Measurements from ENCODE around the gene DNAL4. TPM values are rescaled to one million over a fixed set of nuclear protein-coding genes. Genes with fewer than 3 reads are reported as not detected.

The DNAL4 gene
- polyA plus RNA-seq, 1 donor (not counting 4 experiments of a cell fraction or from before 2014, with no cell fraction given) = 11.4 TPM

DNA sequence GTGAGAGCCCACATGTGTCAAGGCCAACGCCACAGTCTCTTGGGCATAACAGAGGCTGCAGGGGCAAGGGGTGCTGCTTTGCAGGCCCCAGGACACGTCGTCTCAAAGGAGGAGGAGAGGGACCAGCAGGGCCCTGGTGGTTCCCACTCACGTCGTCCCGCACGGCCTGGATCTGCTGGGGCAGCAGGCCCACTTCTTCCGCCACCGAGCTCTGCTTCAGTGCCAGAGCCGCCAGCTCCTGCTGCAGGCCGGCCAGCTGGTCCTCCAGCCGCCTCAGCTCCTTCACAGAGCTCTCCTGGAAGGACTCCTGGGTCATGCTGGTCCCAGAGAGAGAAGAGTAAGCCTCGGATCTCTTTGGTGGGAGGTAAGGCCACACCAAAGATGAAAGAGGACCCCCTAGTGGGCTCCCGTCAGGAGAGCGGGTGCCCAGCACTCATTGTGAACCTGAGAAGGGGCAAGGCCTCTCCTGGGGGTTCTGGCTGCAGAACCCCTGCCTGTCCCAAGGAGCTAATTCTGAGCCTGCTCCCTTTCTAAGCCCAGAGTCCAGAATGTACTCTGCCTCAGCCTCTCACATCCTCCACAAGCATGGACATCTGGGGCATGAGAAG, 53.7 kb downstream of the DNAL4 start:
- no peaks in the 10 kb centered on the region for H3K27me3 ChIP-seq (ENCODE audit: control insufficient read depth, extremely low read depth, insufficient read depth, low read length)
- peaks cover 49 to 81% of the 10 kb centered on the region in 2 experiments for H3K36me3 ChIP-seq (ENCODE audit: control insufficient read depth in 2 of 2, extremely low read depth in 1 of 2, insufficient read depth in 2 of 2, low read length in 2 of 2)
- H3K4me2 ChIP-seq (ENCODE audit: control insufficient read depth, extremely low read depth, insufficient read depth, low read depth, low read length) = no peak overlapping the region
- no peaks in the 10 kb centered on the region for H4K20me1 ChIP-seq (ENCODE audit: control insufficient read depth, extremely low read depth, insufficient read depth, low read length)
- no peaks in the 10 kb centered on the region for H3K9me1 ChIP-seq (ENCODE audit: control insufficient read depth, extremely low read depth, insufficient read depth, low read length)
- no peak overlapping the region for H3K4me3 ChIP-seq (ENCODE audit: control insufficient read depth in 2 of 3, extremely low read depth in 1 of 3, insufficient read depth in 2 of 3, low read depth in 1 of 3, low read length in 3 of 3)
- DNase-seq (ENCODE audit: low read depth, low spot score) (no peak), FAIRE-seq (no peak)
- dilution Hi-C loops (cut with MboI; ENCODE audit: extremely low pct_ligation_motif_present, low sequenced_read_pairs) = no loop called here
- no peaks in the 10 kb centered on the region for H3K9me3 ChIP-seq (ENCODE audit: control insufficient read depth, low read depth, low read length)
- no peaks in the 10 kb centered on the region for H3K79me2 ChIP-seq (ENCODE audit: control insufficient read depth, insufficient read depth, low read length)
- no peak overlapping the region for H3K9ac ChIP-seq (ENCODE audit: control insufficient read depth, extremely low read depth, insufficient read depth, low read length)
- TF ChIP-seq, protein P1, sequence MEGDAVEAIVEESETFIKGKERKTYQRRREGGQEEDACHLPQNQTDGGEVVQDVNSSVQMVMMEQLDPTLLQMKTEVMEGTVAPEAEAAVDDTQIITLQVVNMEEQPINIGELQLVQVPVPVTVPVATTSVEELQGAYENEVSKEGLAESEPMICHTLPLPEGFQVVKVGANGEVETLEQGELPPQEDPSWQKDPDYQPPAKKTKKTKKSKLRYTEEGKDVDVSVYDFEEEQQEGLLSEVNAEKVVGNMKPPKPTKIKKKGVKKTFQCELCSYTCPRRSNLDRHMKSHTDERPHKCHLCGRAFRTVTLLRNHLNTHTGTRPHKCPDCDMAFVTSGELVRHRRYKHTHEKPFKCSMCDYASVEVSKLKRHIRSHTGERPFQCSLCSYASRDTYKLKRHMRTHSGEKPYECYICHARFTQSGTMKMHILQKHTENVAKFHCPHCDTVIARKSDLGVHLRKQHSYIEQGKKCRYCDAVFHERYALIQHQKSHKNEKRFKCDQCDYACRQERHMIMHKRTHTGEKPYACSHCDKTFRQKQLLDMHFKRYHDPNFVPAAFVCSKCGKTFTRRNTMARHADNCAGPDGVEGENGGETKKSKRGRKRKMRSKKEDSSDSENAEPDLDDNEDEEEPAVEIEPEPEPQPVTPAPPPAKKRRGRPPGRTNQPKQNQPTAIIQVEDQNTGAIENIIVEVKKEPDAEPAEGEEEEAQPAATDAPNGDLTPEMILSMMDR (optimal IDR thresholded peaks at IDR 0.05 in 1 of 3, IDR thresholded peaks at IDR 0.05 in 1 of 3, conservative IDR thresholded peaks at IDR 0.05 in 1 of 3; ENCODE audit: extremely low read depth in 1 of 3, insufficient read depth in 2 of 3, low read length in 3 of 3) = no peak
- peaks cover 18% of the 10 kb centered on the region for H3K4me1 ChIP-seq (ENCODE audit: control insufficient read depth, extremely low read depth, insufficient read depth, low read length)
- H2AFZ ChIP-seq (ENCODE audit: control insufficient read depth, low read length) = no peak overlapping the region
- H3K27ac ChIP-seq (ENCODE audit: control insufficient read depth, insufficient read depth, low read length) = no peak overlapping the region

DNA sequence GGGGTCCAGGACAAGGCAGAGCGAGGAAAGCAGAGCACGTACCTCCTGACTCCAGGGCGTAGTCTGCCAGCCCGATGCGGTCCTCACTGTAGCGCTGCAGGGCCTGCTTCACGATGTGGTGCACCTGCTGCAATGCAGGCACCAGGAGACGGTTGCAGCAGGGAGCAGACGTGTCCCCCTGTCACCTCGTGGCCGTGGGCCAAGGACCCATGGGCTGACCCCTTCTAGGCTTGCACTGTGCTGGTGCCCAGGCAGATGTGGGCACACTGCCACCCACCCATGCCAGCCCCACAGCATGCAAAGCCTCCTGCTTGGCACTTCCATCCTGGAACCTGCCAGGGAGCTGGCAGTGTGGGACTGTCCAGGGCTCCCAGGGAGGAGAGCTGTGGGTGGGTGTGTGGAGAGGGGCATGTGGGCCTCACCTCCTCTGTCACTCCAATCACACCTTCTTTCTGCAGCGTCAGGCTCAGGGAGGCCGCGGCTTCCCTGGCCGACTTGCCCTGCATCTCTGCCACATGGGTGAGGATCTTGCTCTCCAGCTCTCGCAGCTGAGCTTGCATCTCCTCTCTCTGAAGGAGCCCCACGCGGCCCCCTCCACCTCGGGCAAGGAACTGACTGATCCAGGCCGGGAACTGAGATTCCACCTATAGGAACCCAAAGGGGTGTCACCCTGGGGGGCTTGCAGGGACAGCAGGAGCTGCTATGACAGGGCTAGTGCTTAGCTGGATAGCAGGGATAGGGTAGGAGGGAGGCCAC, 54.5 kb downstream of the DNAL4 start:
- Histone ChIP-seq H3K9me1 (ENCODE audit: control insufficient read depth, extremely low read depth, insufficient read depth, low read length) (no peaks in the 10 kb centered on the region), H3K27me3 (ENCODE audit: control insufficient read depth, extremely low read depth, insufficient read depth, low read length) (no peaks in the 10 kb centered on the region), H2AFZ (ENCODE audit: control insufficient read depth, low read length) (no peak overlapping the region), H3K9ac (ENCODE audit: control insufficient read depth, extremely low read depth, insufficient read depth, low read length) (no peak overlapping the region), H3K4me2 (ENCODE audit: control insufficient read depth, extremely low read depth, insufficient read depth, low read depth, low read length) (no peak overlapping the region), H3K4me3 (ENCODE audit: control insufficient read depth in 2 of 3, extremely low read depth in 1 of 3, insufficient read depth in 2 of 3, low read depth in 1 of 3, low read length in 3 of 3) (no peak overlapping the region), H3K4me1 (ENCODE audit: control insufficient read depth, extremely low read depth, insufficient read depth, low read length) (peaks cover 18% of the 10 kb centered on the region), H3K27ac (ENCODE audit: control insufficient read depth, insufficient read depth, low read length) (no peak overlapping the region), H3K36me3 (ENCODE audit: control insufficient read depth in 2 of 2, extremely low read depth in 1 of 2, insufficient read depth in 2 of 2, low read length in 2 of 2) (peaks cover 44 to 74% of the 10 kb centered on the region in 2 experiments), H4K20me1 (ENCODE audit: control insufficient read depth, extremely low read depth, insufficient read depth, low read length) (no peaks in the 10 kb centered on the region), H3K79me2 (ENCODE audit: control insufficient read depth, insufficient read depth, low read length) (no peaks in the 10 kb centered on the region), H3K9me3 (ENCODE audit: control insufficient read depth, low read depth, low read length) (no peaks in the 10 kb centered on the region)
- DNase-seq (ENCODE audit: low read depth, low spot score) (no peak), FAIRE-seq (no peak)
- TF ChIP-seq EZH2 (IDR thresholded peaks at IDR 0.05; ENCODE audit: low read length) = no peak
- TF ChIP-seq, protein P1 (optimal IDR thresholded peaks at IDR 0.05 in 1 of 3, IDR thresholded peaks at IDR 0.05 in 1 of 3, conservative IDR thresholded peaks at IDR 0.05 in 1 of 3; ENCODE audit: extremely low read depth in 1 of 3, insufficient read depth in 2 of 3, low read length in 3 of 3) = no peak
- dilution Hi-C loops (cut with MboI; ENCODE audit: extremely low pct_ligation_motif_present, low sequenced_read_pairs) = no loop called here

Measured in keratinocyte (primary cell).